H1 (cell line): ENCODE measurements around the gene NBAS. TPM values are rescaled to one million over a fixed set of nuclear protein-coding genes. Genes with fewer than 3 reads are reported as not detected.

Source experiments
- CTCF ChIA-PET: fragments of 300-600 bp; sonication (Branson Sonifier 250); formaldehyde crosslinking; loops from one replicate; lab custom pipeline; 2021; ENCODE audit not compliant: partially characterized antibody; lab: Charles Lee
- POLR2A ChIA-PET: fragments of 300-600 bp; sonication (Branson Sonifier 250); formaldehyde crosslinking; loops from one replicate; lab custom pipeline; 2021; ENCODE audit warnings: inconsistent platforms; ENCODE audit not compliant: partially characterized antibody; lab: Charles Lee
- DNase-seq, 2 experiments: peaks; one replicate each; pipeline versions ENCODE4 v3.0.0 to v3.0.0-alpha.2; 2010 to 2022; ENCODE audit warnings: low spot score in 2 of 2, low read depth in 1 of 2, mixed read lengths in 1 of 2
- FAIRE-seq: peaks from 2 replicates; lab custom pipeline; 2011; peaks lifted over from hg19 to GRCh38; lab: Jason Lieb, UNC
- H2AFZ ChIP-seq: 2 replicates; pipeline ENCODE4 v1.8.1; 2012; ENCODE audit warnings: low read length, inconsistent platforms
- H2AK5ac ChIP-seq: 2 replicates; pipeline ENCODE4 v1.6.1; 2013; ENCODE audit warnings: low read depth, low read length
- H2BK120ac ChIP-seq: replicated peaks from 2 replicates; pipeline ENCODE3; 2013; ENCODE audit warnings: low read depth, low read length, inconsistent platforms
- H2BK12ac ChIP-seq: 2 replicates; pipeline ENCODE4 v1.6.1; 2013; ENCODE audit warnings: low read depth, low read length
- H2BK15ac ChIP-seq: 2 replicates; pipeline ENCODE4 v1.6.1; 2013; ENCODE audit warnings: low read length
- H2BK20ac ChIP-seq: 2 replicates; pipeline ENCODE4 v1.6.1; 2013; ENCODE audit warnings: low read length
- H2BK5ac ChIP-seq: 2 replicates; pipeline ENCODE4 v1.6.1; 2013; ENCODE audit warnings: low read depth, low read length
- H3K14ac ChIP-seq: 2 replicates; pipeline ENCODE4 v1.6.1; 2013; ENCODE audit warnings: inconsistent platforms; ENCODE audit not compliant: insufficient read length
- H3K18ac ChIP-seq: 2 replicates; pipeline ENCODE4 v1.6.1; 2013; ENCODE audit warnings: low read length; ENCODE audit errors: extremely low read depth
- H3K23ac ChIP-seq: 2 replicates; pipeline ENCODE4 v1.6.1; 2013; ENCODE audit warnings: inconsistent platforms; ENCODE audit not compliant: insufficient read length
- H3K23me2 ChIP-seq: 2 replicates; pipeline ENCODE4 v1.6.1; 2013; ENCODE audit warnings: low read depth, low read length
- H3K27ac ChIP-seq: 2 replicates; pipeline ENCODE4 v1.6.1; 2011; ENCODE audit warnings: low read depth, low read length, inconsistent platforms
- H3K27me3 ChIP-seq, 4 experiments: replicated peaks in 1 of 4; 1 replicate in 1 of 4; 2 replicates in 3 of 4; pipeline versions ENCODE4 v1.6.1 to v1.8.1; 2011 to 2013; ENCODE audit warnings: low read length in 3 of 4, mild to moderate bottlenecking in 3 of 4, inconsistent platforms in 2 of 4, mixed read lengths in 2 of 4, moderate library complexity in 1 of 4; ENCODE audit not compliant: control insufficient read depth in 3 of 4, insufficient read depth in 3 of 4; ENCODE audit errors: extremely low read depth in 1 of 4
- H3K36me3 ChIP-seq, 4 experiments: 2 replicates each; pipeline versions ENCODE4 v1.6.1 to v1.8.1; 2011 to 2013; ENCODE audit warnings: mild to moderate bottlenecking in 4 of 4, low read length in 3 of 4, moderate library complexity in 2 of 4, control low read depth in 1 of 4, inconsistent platforms in 1 of 4; ENCODE audit not compliant: insufficient read depth in 4 of 4, control insufficient read depth in 2 of 4
- H3K4ac ChIP-seq: replicated peaks from 2 replicates; pipeline ENCODE3; 2013; ENCODE audit warnings: low read length, low read depth, mixed read lengths, inconsistent platforms; ENCODE audit not compliant: insufficient read length
- H3K4me1 ChIP-seq, 4 experiments: replicated peaks in 1 of 4; 1 replicate in 1 of 4; 2 replicates in 3 of 4; pipeline versions ENCODE4 v1.6.1 to v1.8.1; 2011 to 2013; ENCODE audit warnings: low read length in 3 of 4, inconsistent platforms in 2 of 4, mixed read lengths in 1 of 4; ENCODE audit not compliant: insufficient read depth in 4 of 4, control insufficient read depth in 3 of 4
- H3K4me2 ChIP-seq, 2 experiments: 2 replicates each; pipeline versions ENCODE4 v1.6.1 to v1.8.1; 2011 to 2013; ENCODE audit warnings: low read depth in 2 of 2, low read length in 2 of 2, control low read depth in 1 of 2, inconsistent platforms in 1 of 2, mild to moderate bottlenecking in 1 of 2; ENCODE audit not compliant: insufficient read depth in 1 of 2
- H3K4me3 ChIP-seq, 4 experiments: fragments of 200-600, 300-600 bp in 1 of 4; sonication (generic), shearing (Covaris generic), sonication (Bioruptor Twin) in 1 of 4; 2 replicates each; pipeline versions ENCODE4 v1.5.1 to v1.8.1; 2011 to 2016; ENCODE audit warnings: low read length in 4 of 4, low read depth in 3 of 4, control low read depth in 2 of 4, inconsistent platforms in 2 of 4, mild to moderate bottlenecking in 2 of 4, mixed read lengths in 1 of 4, moderate library complexity in 1 of 4; ENCODE audit not compliant: insufficient read depth in 2 of 4; ENCODE audit errors: extremely low read depth in 1 of 4
- H3K56ac ChIP-seq: replicated peaks from 2 replicates; pipeline ENCODE3; 2013; ENCODE audit warnings: low read depth, mild to moderate bottlenecking, mixed read lengths, low read length, inconsistent platforms; ENCODE audit not compliant: insufficient read length
- H3K79me1 ChIP-seq: 2 replicates; pipeline ENCODE4 v1.6.1; 2013; ENCODE audit warnings: low read depth, low read length, control low read depth
- H3K79me2 ChIP-seq, 2 experiments: 2 replicates each; pipeline versions ENCODE4 v1.6.1 to v1.8.1; 2012 to 2013; ENCODE audit warnings: low read length in 2 of 2, mild to moderate bottlenecking in 2 of 2, inconsistent platforms in 1 of 2; ENCODE audit not compliant: insufficient read depth in 2 of 2, control insufficient read depth in 1 of 2
- H3K9ac ChIP-seq, 4 experiments: replicated peaks in 1 of 4; 1 replicate in 1 of 4; 2 replicates in 3 of 4; pipeline versions ENCODE4 v1.6.1 to v1.8.1; 2011 to 2013; ENCODE audit warnings: low read depth in 3 of 4, low read length in 3 of 4, control low read depth in 2 of 4, mild to moderate bottlenecking in 2 of 4, moderate library complexity in 2 of 4, inconsistent platforms in 1 of 4; ENCODE audit errors: extremely low read depth in 1 of 4
- H3K9me3 ChIP-seq, 2 experiments: 2 replicates each; pipeline versions ENCODE4 v1.6.1 to v1.8.1; 2012 to 2013; ENCODE audit warnings: mild to moderate bottlenecking in 2 of 2, moderate library complexity in 2 of 2, control low read depth in 1 of 2, inconsistent platforms in 1 of 2, low read depth in 1 of 2, low read length in 1 of 2, mixed read lengths in 1 of 2; ENCODE audit not compliant: insufficient read depth in 2 of 2
- H4K20me1 ChIP-seq, 2 experiments: replicated peaks in 1 of 2; 2 replicates each; pipeline versions ENCODE3 to v1.8.1; 2011 to 2013; ENCODE audit warnings: inconsistent platforms in 2 of 2, low read length in 2 of 2, mild to moderate bottlenecking in 1 of 2; ENCODE audit not compliant: insufficient read depth in 2 of 2, control insufficient read depth in 1 of 2
- H4K5ac ChIP-seq: 2 replicates; pipeline ENCODE4 v1.6.1; 2013; ENCODE audit warnings: low read length, low read depth, mixed read lengths, inconsistent platforms; ENCODE audit not compliant: insufficient read length
- H4K8ac ChIP-seq: 2 replicates; pipeline ENCODE4 v1.8.0; 2013; ENCODE audit warnings: mild to moderate bottlenecking, moderate library complexity, low read length, inconsistent platforms; ENCODE audit not compliant: insufficient read depth; ENCODE audit errors: extremely low read depth
- H4K91ac ChIP-seq: replicated peaks from 2 replicates; pipeline ENCODE3; 2013; ENCODE audit warnings: low read length, mixed read lengths, inconsistent platforms; ENCODE audit not compliant: insufficient read length
- ASH2L ChIP-seq: fragments of 200-600, 300-600 bp; sonication (generic); IDR thresholded peaks from one replicate; pipeline ENCODE4 v1.7.1; 2017; ENCODE audit warnings: low read length
- EGR1 ChIP-seq: IDR thresholded peaks from 2 replicates; pipeline ENCODE4 v1.6.1; 2011; ENCODE audit warnings: low read depth, low read length, borderline replicate concordance
- KDM5A ChIP-seq: fragments of 200-600 bp; IDR thresholded peaks from 2 replicates; pipeline ENCODE4 v1.7.1; 2012; ENCODE audit warnings: mild to moderate bottlenecking, low read length, inconsistent platforms, mixed read lengths
- PHF8 ChIP-seq: fragments of 200-600 bp; sonication (generic); conservative IDR thresholded peaks from 2 replicates; pipeline ENCODE4 v1.7.1; 2012; ENCODE audit warnings: low read depth, mild to moderate bottlenecking, inconsistent platforms, low read length, moderate library complexity
- POLR2A ChIP-seq, 2 experiments: IDR thresholded peaks; 1 replicate in 1 of 2; 2 replicates in 1 of 2; pipeline ENCODE4 v1.6.1; 2011; ENCODE audit warnings: low read depth in 2 of 2, low read length in 2 of 2, mild to moderate bottlenecking in 2 of 2; ENCODE audit errors: control extremely low read depth in 1 of 2
- SIN3A ChIP-seq, 2 experiments: IDR thresholded peaks in 1 of 2; conservative IDR thresholded peaks in 1 of 2; 2 replicates each; pipeline ENCODE4 v1.6.1; 2011 to 2012; ENCODE audit warnings: low read length in 2 of 2, improper control_type of control experiment in 1 of 2, low read depth in 1 of 2, mild to moderate bottlenecking in 1 of 2
- TAF1 ChIP-seq: IDR thresholded peaks from 2 replicates; pipeline ENCODE4 v1.6.1; 2011; ENCODE audit warnings: mild to moderate bottlenecking, low read depth, low read length
- TBP ChIP-seq: IDR thresholded peaks from 2 replicates; pipeline ENCODE4 v1.6.1; 2011; ENCODE audit warnings: low read depth, low read length, improper control_type of control experiment
- TEAD4 ChIP-seq: IDR thresholded peaks from 2 replicates; pipeline ENCODE4 v1.6.1; 2012; ENCODE audit warnings: low read depth, low read length, inconsistent platforms, mixed read lengths
- YY1 ChIP-seq: IDR thresholded peaks from 2 replicates; pipeline ENCODE4 v1.6.1; 2011; ENCODE audit warnings: low read depth, mild to moderate bottlenecking, low read length
- WGBS, 2 experiments: shearing (Covaris generic) in 1 of 2; methylation state at CpG; one replicate each; pipeline versions ENCODE4 v1.1.6 to v1.1.7; 2013 to 2015; ENCODE audit warnings: low lambda C conversion rate in 2 of 2, mixed read lengths in 2 of 2, inconsistent platforms in 1 of 2, low coverage in 1 of 2, missing lambda C conversion rate in 1 of 2; ENCODE audit not compliant: insufficient replicate concordance in 2 of 2, insufficient coverage in 1 of 2, insufficient read length in 1 of 2; ENCODE audit errors: extremely low coverage in 1 of 2, missing lambda C conversion rate in 1 of 2; 5-methylcytosine and 5-hydroxymethylcytosine counted together
- long read RNA-seq, 2 experiments: library from RNA in 1 of 2; library from capped mRNA in 1 of 2; stranded (forward); transcript quantifications; one replicate each; pipeline ENCODE4 v2.0.0, GENCODE V29; 2021; ENCODE audit warnings: inconsistent platforms in 1 of 2
- polyA minus RNA-seq, 3 experiments: library from RNA; depleted of rRNA, polyadenylated mRNA; stranded (reverse); fragments of >200 nt; gene quantifications; 1 replicate in 2 of 3; 2 replicates in 1 of 3; pipeline ENCODE4 v1.2.3, GENCODE V29; 2011
- polyA plus RNA-seq, 7 experiments: library from polyadenylated mRNA; depleted of rRNA in 3 of 7; stranded (reverse) in 5 of 7; unstranded in 2 of 7; fragments of >200 nt in 5 of 7; fragments of 200-250 nt in 2 of 7; gene quantifications; 1 replicate in 5 of 7; 2 replicates in 1 of 7; 4 replicates in 1 of 7; pipeline versions ENCODE4 v1.2.1 to v1.2.3, GENCODE V29; 2011 to 2013; ENCODE audit warnings: missing spikeins in 2 of 7, mixed read lengths in 2 of 7
- total RNA-seq: library from RNA; stranded (reverse); fragmentation: NEBNext Ultra II Directional; extraction: Animal tissue kit (Norgen Biotek cat#: 25700); gene quantifications from 2 replicates; pipeline ENCODE4 v1.2.1, GENCODE V29; 2021

The NBAS gene
- 34.1 and 34.8 TPM in 2 replicates for total RNA-seq
- polyA plus RNA-seq (2011; rRNA removed): 16.4 and 19.6 TPM in 2 replicates
- polyA plus RNA-seq (2011; cell fraction: cytosol; rRNA removed): 17.7 TPM
- 25.9 TPM for polyA plus RNA-seq (2011; cell fraction: nucleus; rRNA removed)
- 25.7 to 28.6 TPM (median 27.5 TPM) in 4 replicates for polyA plus RNA-seq (2012, experiment 1 of 2)
- polyA plus RNA-seq (2012, experiment 2 of 2): 2.4 TPM
- polyA plus RNA-seq (2013, experiment 1 of 2): 25.4 TPM
- 23.0 TPM for polyA plus RNA-seq (2013, experiment 2 of 2)
- 70.8 and 84.9 TPM in 2 replicates for polyA minus RNA-seq (2011; rRNA and poly(A)+ RNA removed)
- polyA minus RNA-seq (2011; cell fraction: cytosol; rRNA and poly(A)+ RNA removed): 22.2 TPM
- 56.0 TPM for polyA minus RNA-seq (2011; cell fraction: nucleus; rRNA and poly(A)+ RNA removed)
- long read RNA-seq, experiment 1, partial matches to known transcripts: 13 of 17 reads
- long read RNA-seq, experiment 1, other reads (novel, unspliced or antisense): 4 of 17 reads
- long read RNA-seq, experiment 2, partial matches to known transcripts: 4 of 4 reads
- long read RNA-seq, experiment 2, other reads (novel, unspliced or antisense): 0 of 4 reads

- Histone ChIP-seq H3K23ac (no peak within 1 kb of the TSS), H4K91ac (peak within 1 kb of the TSS; percentile 85), H2BK20ac (0 out of 2 replicates have a peak within 1 kb of the TSS, but pooled peaks have one; percentile 19), H3K9me3 (no peaks in the 10 kb centered on the region), H2BK5ac (peak within 1 kb of the TSS; percentile 55), H3K27me3 (no peaks in the 10 kb centered on the region), H3K9ac (peak within 1 kb of the TSS; percentile 34 to 92 (median 60)), H3K79me2 (peaks cover 0 to 19% of the 10 kb centered on the region in 2 experiments; a peak in 2 of 4 replicates), H2AFZ (peak within 1 kb of the TSS; percentile 99), H3K56ac (no peak within 1 kb of the TSS), H2AK5ac (no peak within 1 kb of the TSS), H3K27ac (no peak within 1 kb of the TSS), H2BK120ac (peak within 1 kb of the TSS; percentile 49), H3K79me1 (no peaks in the 10 kb centered on the region), H2BK12ac (no peak within 1 kb of the TSS; the same call in 1 of the 2 replicates), H3K23me2 (peaks cover 6% of the 10 kb centered on the region), H4K5ac (peak within 1 kb of the TSS; percentile 66), H4K20me1 (no peaks in the 10 kb centered on the region), H3K4me1 (peaks cover 0 to 4% (median 0%) of the 10 kb centered on the region in 4 experiments; a peak in 1 of 7 replicates), H4K8ac (peak within 1 kb of the TSS; percentile 62), H3K14ac (no peak within 1 kb of the TSS), H3K36me3 (no peaks in the 10 kb centered on the region), H3K4ac (no peak within 1 kb of the TSS), H3K4me3 (peak within 1 kb of the TSS; percentile 88 to 98 (median 96)), H2BK15ac (0 out of 2 replicates have a peak within 1 kb of the TSS, but pooled peaks have one; percentile 36), H3K18ac (peak within 1 kb of the TSS; percentile 48; the same call in 1 of the 2 replicates), H3K4me2 (peak within 1 kb of the TSS; percentile 94 to 99)
- CTCF ChIA-PET: interaction anchor here (0.9 to 2.0 kb wide), 5 partner anchors 15 to 132 kb away, joined by 3 to 10 read pairs (median 3); no protein-coding TSS in a partner anchor
- WGBS, 2 experiments: 2% methylated on average over 28 of the region's 30 CpGs; no CpG with 5 or more reads in 1 of the 2 experiments
- no peak for FAIRE-seq
- DNase-seq: peak; percentile 38 to 86
- POLR2A ChIA-PET: interaction anchor here (1.0 to 1.6 kb wide), 3 partner anchors 12 to 30 kb away, joined by 4 to 7 read pairs (median 5); partner anchors contain the start of gene DDX1
- peak; percentile 87 to 89 for TF ChIP-seq SIN3A (conservative IDR thresholded peaks at IDR 0.05 in 1 of 2, IDR thresholded peaks at IDR 0.05 in 1 of 2; ENCODE audit: low read depth in 1 of 2, low read length in 2 of 2)
- TF ChIP-seq PHF8: peak; percentile 54; the same call in 1 of the 2 replicates
- peak; percentile 29 to 71 for TF ChIP-seq POLR2A (IDR thresholded peaks at IDR 0.05; ENCODE audit: control extremely low read depth in 1 of 2, low read depth in 2 of 2, low read length in 2 of 2)
- peak; percentile 65; the same call in 1 of the 2 replicates for TF ChIP-seq TBP
- peak; percentile 84 for TF ChIP-seq KDM5A
- peak; percentile 79 for TF ChIP-seq ASH2L
- TF ChIP-seq TEAD4: no peak
- TF ChIP-seq YY1: peak; percentile 97
- peak; percentile 82 for TF ChIP-seq TAF1
- TF ChIP-seq EGR1: no peak
Measured at GRCh38 chr2:15560988-15561573, at the start of gene NBAS. Gene NBAS (minus strand): TSS chr2:15561334. CDS start chr2:15561304, 30 bp downstream.
